MM.1S (cell line): ENCODE measurements around the gene PIK3C2G.

ENCODE experiments used
- CTCF ChIP-seq: fragments of 300-600 bp; sonication (generic); IDR thresholded peaks from 2 replicates; pipeline ENCODE4 v1.5.1; 2016; ENCODE audit warnings: antibody characterized with exemption, low read length, mixed read lengths
- EZH2 ChIP-seq: fragments of 300-600 bp; sonication (generic); optimal IDR thresholded peaks from 2 replicates; pipeline ENCODE3; 2017; ENCODE audit warnings: low read depth, mild to moderate bottlenecking, antibody characterized with exemption, low read length, mixed read lengths

- no peak for TF ChIP-seq CTCF
- no peak for TF ChIP-seq EZH2
These were observed 18.1 kb upstream of the PIK3C2G start for GRCh38 chr12:18243238-18243637.
